Osteoblast (primary cell): ENCODE measurements around the gene R3HDM2. TPM values are rescaled to one million over a fixed set of nuclear protein-coding genes. Genes with fewer than 3 reads are reported as not detected.

Experiments
- DNase-seq: peaks from one replicate; pipeline ENCODE4 v3.0.0; 2011; ENCODE audit warnings: low spot score, mixed read lengths; ENCODE audit not compliant: insufficient read length; ENCODE audit errors: missing footprints
- H2AFZ ChIP-seq: 2 replicates; pipeline ENCODE4 v1.6.0; 2011; ENCODE audit warnings: mild to moderate bottlenecking, low read length
- H3K27ac ChIP-seq: 2 replicates; pipeline ENCODE4 v1.5.1; 2011; ENCODE audit warnings: mild to moderate bottlenecking, low read depth, low read length, moderate library complexity
- H3K27me3 ChIP-seq: 2 replicates; pipeline ENCODE4 v1.6.0; 2012; ENCODE audit warnings: mild to moderate bottlenecking, control low read depth, inconsistent platforms, low read length, moderate library complexity; ENCODE audit not compliant: insufficient read depth
- H3K36me3 ChIP-seq: 2 replicates; pipeline ENCODE4 v1.5.1; 2011; ENCODE audit warnings: mild to moderate bottlenecking, low read length, control low read depth, moderate library complexity; ENCODE audit not compliant: insufficient read depth
- H3K4me1 ChIP-seq: 2 replicates; pipeline ENCODE4 v1.5.1; 2011; ENCODE audit warnings: mild to moderate bottlenecking, low read length, control low read depth, moderate library complexity; ENCODE audit not compliant: insufficient read depth
- H3K4me2 ChIP-seq: 2 replicates; pipeline ENCODE4 v1.6.0; 2011; ENCODE audit warnings: mild to moderate bottlenecking, low read length; ENCODE audit not compliant: insufficient read depth
- H3K4me3 ChIP-seq: fragments of 200-600 bp; sonication (generic); 3 replicates; pipeline ENCODE4 v1.5.1; 2012; ENCODE audit warnings: mild to moderate bottlenecking, low read length, inconsistent platforms; ENCODE audit not compliant: insufficient read depth
- H3K79me2 ChIP-seq: 2 replicates; pipeline ENCODE4 v1.6.0; 2012; ENCODE audit warnings: mild to moderate bottlenecking, low read length, control low read depth, inconsistent platforms; ENCODE audit not compliant: insufficient read depth
- H3K9me3 ChIP-seq: 2 replicates; pipeline ENCODE4 v1.5.1; 2011; ENCODE audit warnings: low read depth, low read length, control low read depth
- H4K20me1 ChIP-seq: 2 replicates; pipeline ENCODE4 v1.6.0; 2012; ENCODE audit warnings: mild to moderate bottlenecking, low read length, control low read depth; ENCODE audit not compliant: insufficient read depth
- small RNA-seq: library from RNA; depleted of rRNA; stranded (forward); fragments of <200 nt; gene quantifications from one replicate; pipeline ENCODE3, GENCODE V24; 2012
- total RNA-seq: library from RNA; depleted of rRNA; stranded (reverse); fragments of >200 nt; gene quantifications from 2 replicates; pipeline ENCODE4 v1.2.3, GENCODE V29; 2012
- TF ChIP-seq, protein P1 (sequence below): IDR thresholded peaks from 2 replicates; pipeline ENCODE4 v1.5.1; 2011; ENCODE audit warnings: mild to moderate bottlenecking, low read depth, low read length, moderate library complexity; ENCODE audit errors: extremely low read depth

R3HDM2 gene
- total RNA-seq, 1 donor = 23.2 TPM

GRCh38 chr12:57203791-57204190 lies 227.1 kb downstream of the R3HDM2 start:
- Histone ChIP-seq H3K9me3 (no peaks in the 10 kb centered on the region), H3K4me3 (no peak overlapping the region), H2AFZ (no peak overlapping the region), H3K79me2 (peaks cover 14% of the 10 kb centered on the region), H3K4me2 (no peak overlapping the region), H3K36me3 (peaks cover 94% of the 10 kb centered on the region), H4K20me1 (peaks cover 33% of the 10 kb centered on the region), H3K4me1 (no peaks in the 10 kb centered on the region), H3K27ac (no peak overlapping the region), H3K27me3 (no peaks in the 10 kb centered on the region)
- DNase-seq = no peak
- TF ChIP-seq, protein P1, sequence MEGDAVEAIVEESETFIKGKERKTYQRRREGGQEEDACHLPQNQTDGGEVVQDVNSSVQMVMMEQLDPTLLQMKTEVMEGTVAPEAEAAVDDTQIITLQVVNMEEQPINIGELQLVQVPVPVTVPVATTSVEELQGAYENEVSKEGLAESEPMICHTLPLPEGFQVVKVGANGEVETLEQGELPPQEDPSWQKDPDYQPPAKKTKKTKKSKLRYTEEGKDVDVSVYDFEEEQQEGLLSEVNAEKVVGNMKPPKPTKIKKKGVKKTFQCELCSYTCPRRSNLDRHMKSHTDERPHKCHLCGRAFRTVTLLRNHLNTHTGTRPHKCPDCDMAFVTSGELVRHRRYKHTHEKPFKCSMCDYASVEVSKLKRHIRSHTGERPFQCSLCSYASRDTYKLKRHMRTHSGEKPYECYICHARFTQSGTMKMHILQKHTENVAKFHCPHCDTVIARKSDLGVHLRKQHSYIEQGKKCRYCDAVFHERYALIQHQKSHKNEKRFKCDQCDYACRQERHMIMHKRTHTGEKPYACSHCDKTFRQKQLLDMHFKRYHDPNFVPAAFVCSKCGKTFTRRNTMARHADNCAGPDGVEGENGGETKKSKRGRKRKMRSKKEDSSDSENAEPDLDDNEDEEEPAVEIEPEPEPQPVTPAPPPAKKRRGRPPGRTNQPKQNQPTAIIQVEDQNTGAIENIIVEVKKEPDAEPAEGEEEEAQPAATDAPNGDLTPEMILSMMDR = no peak

Small RNA genes within 50 kb of the gene (small RNA-seq; reads per million reads assigned to genes)
- gene RNU6-879P = not detected

Other genes with a start within 250 kb of the R3HDM2 start
- gene NXPH4, start 214.2 kb downstream of the R3HDM2 start, total RNA-seq = 0.88 and 1.1 TPM in 2 replicates
- gene SHMT2, start 201.3 kb downstream of the R3HDM2 start, total RNA-seq = 384 and 408 TPM in 2 replicates
- 0.36 and 0.59 TPM in 2 replicates for gene STAC3, start 179.9 kb downstream of the R3HDM2 start, total RNA-seq
- not detected in 2 replicates for gene INHBC, start 3.7 kb upstream of the R3HDM2 start, total RNA-seq
- 0.88 and 3.3 TPM in 2 replicates for gene INHBE, start 24.3 kb upstream of the R3HDM2 start, total RNA-seq
- 0.29 and 0.36 TPM in 2 replicates for gene GLI1, start 28.7 kb upstream of the R3HDM2 start, total RNA-seq
- gene ARHGAP9, start 48.8 kb upstream of the R3HDM2 start, total RNA-seq = 0.29 and 0.36 TPM in 2 replicates
- gene MARS1, start 57.0 kb upstream of the R3HDM2 start, total RNA-seq = 171 and 187 TPM in 2 replicates
- 118 and 136 TPM in 2 replicates for gene DDIT3, start 89.5 kb upstream of the R3HDM2 start, total RNA-seq
- gene MBD6, start 91.8 kb upstream of the R3HDM2 start, total RNA-seq = 5.0 and 5.8 TPM in 2 replicates
- 123 and 129 TPM in 2 replicates for gene DCTN2, start 116.1 kb upstream of the R3HDM2 start, total RNA-seq
- 0.29 and 0.36 TPM in 2 replicates for gene KIF5A, start 119.0 kb upstream of the R3HDM2 start, total RNA-seq
- 32.4 and 36.6 TPM in 2 replicates for gene PIP4K2C, start 160.1 kb upstream of the R3HDM2 start, total RNA-seq
- gene DTX3, start 173.8 kb upstream of the R3HDM2 start, total RNA-seq = 17.1 and 21.4 TPM in 2 replicates
- 20.6 and 23.9 TPM in 2 replicates for gene ARHGEF25, start 180.4 kb upstream of the R3HDM2 start, total RNA-seq
- gene B4GALNT1, start 202.2 kb upstream of the R3HDM2 start, total RNA-seq = 1.1 and 2.9 TPM in 2 replicates